ENCODE data around the gene BRD1. TPM values are rescaled to one million over a fixed set of nuclear protein-coding genes. Genes with fewer than 3 reads are reported as not detected.

BRD1 gene
- total and polyA plus RNA-seq, 9 of the 15 experiments (the other 6 are each of a cell fraction or from before 2014, with no cell fraction given): 0.42 to 17.6 (median 5.5) TPM

- TF ChIP-seq ID3 (CRISPR knock-in tag; IDR thresholded peaks at IDR 0.05) (no peak), ID3 (tag; IDR thresholded peaks at IDR 0.05) (peak; percentile 27; the same call in 1 of the 2 replicates), SIRT6 (IDR thresholded peaks at IDR 0.05; ENCODE audit: low read depth, low read length) (no peak), HDGF (IDR thresholded peaks at IDR 0.05) (no peak), E2F6 (IDR thresholded peaks at IDR 0.05; ENCODE audit: borderline replicate concordance in 1 of 2, extremely low read depth in 1 of 2, insufficient read depth in 1 of 2, insufficient read length in 1 of 2, low read depth in 1 of 2, low read length in 1 of 2, poor library complexity in 1 of 2, severe bottlenecking in 1 of 2) (peak; percentile 24 to 53), MEIS2 (IDR thresholded peaks at IDR 0.05; ENCODE audit: partially characterized antibody) (peak; percentile 72), MAFK (IDR thresholded peaks at IDR 0.05; ENCODE audit: low read length) (no peak), POLR2G (IDR thresholded peaks at IDR 0.05; ENCODE audit: low read depth, low read length) (peak; percentile 94), PCBP1 (IDR thresholded peaks at IDR 0.05; ENCODE audit: low read depth, low read length, poor library complexity, severe bottlenecking) (peak; percentile 75), TFAP4 (CRISPR knock-in tag; IDR thresholded peaks at IDR 0.05; ENCODE audit: borderline replicate concordance) (peak; percentile 26; the same call in 1 of the 2 replicates), BHLHE40 (IDR thresholded peaks at IDR 0.05; ENCODE audit: low read length) (0 out of 2 replicates have a peak, but pooled peaks have one; percentile 12), ZNF583 (CRISPR knock-in tag; IDR thresholded peaks at IDR 0.05) (no peak), KDM4B (IDR thresholded peaks at IDR 0.05; ENCODE audit: borderline replicate concordance in 2 of 2, low read depth in 1 of 2) (peak in 1 of 2 experiments; percentile 32; a peak in 1 of 4 replicates), POLR2AphosphoS5 (IDR thresholded peaks at IDR 0.05; ENCODE audit: control insufficient read depth, insufficient read depth, low read depth, low read length) (peak; percentile 23; the same call in 1 of the 2 replicates), NFATC3 (IDR thresholded peaks at IDR 0.05) (no peak), HMGN3 (IDR thresholded peaks at IDR 0.05; ENCODE audit: borderline replicate concordance, extremely low read depth, insufficient read length, low read depth, low read length) (peak; percentile 16), HDAC8 (tag; IDR thresholded peaks at IDR 0.05) (no peak)
Measured at GRCh38 chr22:49852898-49853894, 25.5 kb upstream of the BRD1 start, which contains the start of gene ZBED4 (continued).

Measured in K562 (cell line).